Superior temporal gyrus (tissue), 1 donor: ENCODE results near the gene CLSTN2.

ENCODE experiments used
- DNase-seq: peaks from one replicate; pipeline ENCODE4 v3.0.0-alpha.2; 2016; ENCODE audit errors: extremely low spot score

Gene CLSTN2

GRCh38 chr3:140187028-140187427 is 252.0 kb downstream of the CLSTN2 start:
- DNase-seq = no peak

GRCh38 chr3:140187656-140188221 is 252.8 kb downstream of the CLSTN2 start:
- DNase-seq = no peak

GRCh38 chr3:140188285-140188684 is 253.3 kb downstream of the CLSTN2 start:
- DNase-seq = no peak

GRCh38 chr3:140189267-140189666 is 254.3 kb downstream of the CLSTN2 start:
- no peak for DNase-seq

GRCh38 chr3:140189976-140190375 is 255.0 kb downstream of the CLSTN2 start:
- no peak for DNase-seq

- DNase-seq = no peak
Measured at GRCh38 chr3:140196970-140197369, 262.0 kb downstream of the CLSTN2 start.

GRCh38 chr3:140198242-140198641 is 263.3 kb downstream of the CLSTN2 start:
- peak; percentile 89 for DNase-seq

GRCh38 chr3:140199008-140199407 is 264.0 kb downstream of the CLSTN2 start:
- no peak for DNase-seq

- no peak for DNase-seq
Measured at GRCh38 chr3:140199743-140200142, 264.8 kb downstream of the CLSTN2 start.

GRCh38 chr3:140203510-140203909 is 268.5 kb downstream of the CLSTN2 start:
- no peak for DNase-seq

GRCh38 chr3:140204271-140204984 is 269.4 kb downstream of the CLSTN2 start:
- no peak for DNase-seq

GRCh38 chr3:140205598-140205997 is 270.6 kb downstream of the CLSTN2 start:
- DNase-seq = no peak

- DNase-seq = no peak
Measured at GRCh38 chr3:140206196-140207040, 271.4 kb downstream of the CLSTN2 start.

GRCh38 chr3:140207541-140207940 is 272.6 kb downstream of the CLSTN2 start:
- DNase-seq = no peak

- DNase-seq = no peak
Measured at GRCh38 chr3:140216249-140216648, 281.3 kb downstream of the CLSTN2 start.

GRCh38 chr3:140219291-140219690 is 284.3 kb downstream of the CLSTN2 start:
- DNase-seq = no peak

GRCh38 chr3:140219923-140220452 is 285.0 kb downstream of the CLSTN2 start:
- DNase-seq = no peak

GRCh38 chr3:140223197-140223596 is 288.2 kb downstream of the CLSTN2 start:
- no peak for DNase-seq

GRCh38 chr3:140223631-140224030 is 288.6 kb downstream of the CLSTN2 start:
- DNase-seq = no peak

GRCh38 chr3:140224307-140224706 is 289.3 kb downstream of the CLSTN2 start:
- no peak for DNase-seq

- DNase-seq = no peak
Measured at GRCh38 chr3:140225996-140226395, 291.0 kb downstream of the CLSTN2 start.

GRCh38 chr3:140233702-140234101 is 298.7 kb downstream of the CLSTN2 start:
- DNase-seq = no peak
